Measurements from ENCODE around the gene PTPN18. TPM values are rescaled to one million over a fixed set of nuclear protein-coding genes. Genes with fewer than 3 reads are reported as not detected.

The PTPN18 gene
- total RNA-seq, 4 donors from 2014 or later = 39.8 to 72.6 (median 54.8) TPM

DNA sequence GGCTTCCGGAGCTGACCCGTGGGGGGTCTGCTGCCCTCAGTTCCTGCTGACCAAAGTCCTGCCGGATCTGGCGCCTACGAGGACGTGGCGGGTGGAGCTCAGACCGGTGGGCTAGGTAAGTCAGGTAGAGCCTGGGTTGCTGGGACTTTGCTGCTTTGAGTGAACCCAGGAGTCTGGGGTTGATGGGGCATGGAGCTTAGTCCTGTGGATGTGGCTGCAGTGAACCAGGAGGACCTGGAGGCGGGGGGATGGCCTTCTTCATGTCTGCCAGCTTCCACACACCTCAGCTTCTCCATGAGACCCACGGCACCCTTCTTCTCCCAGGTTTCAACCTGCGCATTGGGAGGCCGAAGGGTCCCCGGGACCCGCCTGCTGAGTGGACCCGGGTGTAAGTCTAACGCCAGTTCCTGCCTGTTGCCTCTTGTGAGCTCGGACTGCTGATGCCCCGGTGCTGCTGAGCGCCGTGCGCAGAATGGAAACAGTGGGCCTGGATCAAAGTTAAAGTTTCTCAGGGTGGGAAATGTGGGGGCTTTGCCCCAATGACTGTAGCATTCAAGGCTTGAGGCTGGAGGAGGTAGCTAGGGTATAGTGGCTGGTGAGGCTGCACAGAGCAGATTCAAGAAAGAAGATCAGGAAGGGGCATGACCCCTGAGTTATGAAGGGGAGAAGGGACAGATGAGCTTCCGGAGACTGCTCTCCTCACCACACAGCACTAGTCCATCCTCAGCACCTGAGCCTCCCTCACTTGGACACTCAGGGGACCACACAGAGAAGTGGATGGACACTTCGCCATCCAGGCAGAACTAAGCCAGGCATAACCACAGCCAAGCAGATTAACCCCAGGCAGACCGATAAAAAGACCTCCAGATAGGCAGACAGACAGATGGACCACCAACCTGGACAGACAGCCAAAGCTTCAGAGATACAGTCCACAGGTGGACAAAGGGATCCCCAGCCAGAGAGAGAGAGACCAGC is 17.3 kb downstream of the PTPN18 start:
- H3K9me3 ChIP-seq = no peaks in the 10 kb centered on the region
- H3K27me3 ChIP-seq = no peaks in the 10 kb centered on the region
- no peak for DNase-seq (ENCODE audit: low spot score in 2 of 2)
- peak overlapping the region; percentile 72 to 85 (median 74) for H3K4me3 ChIP-seq
- TF ChIP-seq EP300 (IDR thresholded peaks at IDR 0.05) (no peak), POLR2A (IDR thresholded peaks at IDR 0.05) (no peak)
- TF ChIP-seq, protein P1, sequence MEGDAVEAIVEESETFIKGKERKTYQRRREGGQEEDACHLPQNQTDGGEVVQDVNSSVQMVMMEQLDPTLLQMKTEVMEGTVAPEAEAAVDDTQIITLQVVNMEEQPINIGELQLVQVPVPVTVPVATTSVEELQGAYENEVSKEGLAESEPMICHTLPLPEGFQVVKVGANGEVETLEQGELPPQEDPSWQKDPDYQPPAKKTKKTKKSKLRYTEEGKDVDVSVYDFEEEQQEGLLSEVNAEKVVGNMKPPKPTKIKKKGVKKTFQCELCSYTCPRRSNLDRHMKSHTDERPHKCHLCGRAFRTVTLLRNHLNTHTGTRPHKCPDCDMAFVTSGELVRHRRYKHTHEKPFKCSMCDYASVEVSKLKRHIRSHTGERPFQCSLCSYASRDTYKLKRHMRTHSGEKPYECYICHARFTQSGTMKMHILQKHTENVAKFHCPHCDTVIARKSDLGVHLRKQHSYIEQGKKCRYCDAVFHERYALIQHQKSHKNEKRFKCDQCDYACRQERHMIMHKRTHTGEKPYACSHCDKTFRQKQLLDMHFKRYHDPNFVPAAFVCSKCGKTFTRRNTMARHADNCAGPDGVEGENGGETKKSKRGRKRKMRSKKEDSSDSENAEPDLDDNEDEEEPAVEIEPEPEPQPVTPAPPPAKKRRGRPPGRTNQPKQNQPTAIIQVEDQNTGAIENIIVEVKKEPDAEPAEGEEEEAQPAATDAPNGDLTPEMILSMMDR (IDR thresholded peaks at IDR 0.05) = peak in 2 of 5 experiments; percentile 8 to 18
- 48 to 73% methylated on average over 16 to 24 of the region's 24 CpGs for WGBS, 2 donors
- H3K27ac ChIP-seq = peak overlapping the region; percentile 69 to 90 (median 88)
- H3K4me1 ChIP-seq = peaks cover 0 to 53% (median 9%) of the 10 kb centered on the region in 4 donors
- peaks cover 0 to 37% (median 0%) of the 10 kb centered on the region in 3 donors for H3K36me3 ChIP-seq

DNA sequence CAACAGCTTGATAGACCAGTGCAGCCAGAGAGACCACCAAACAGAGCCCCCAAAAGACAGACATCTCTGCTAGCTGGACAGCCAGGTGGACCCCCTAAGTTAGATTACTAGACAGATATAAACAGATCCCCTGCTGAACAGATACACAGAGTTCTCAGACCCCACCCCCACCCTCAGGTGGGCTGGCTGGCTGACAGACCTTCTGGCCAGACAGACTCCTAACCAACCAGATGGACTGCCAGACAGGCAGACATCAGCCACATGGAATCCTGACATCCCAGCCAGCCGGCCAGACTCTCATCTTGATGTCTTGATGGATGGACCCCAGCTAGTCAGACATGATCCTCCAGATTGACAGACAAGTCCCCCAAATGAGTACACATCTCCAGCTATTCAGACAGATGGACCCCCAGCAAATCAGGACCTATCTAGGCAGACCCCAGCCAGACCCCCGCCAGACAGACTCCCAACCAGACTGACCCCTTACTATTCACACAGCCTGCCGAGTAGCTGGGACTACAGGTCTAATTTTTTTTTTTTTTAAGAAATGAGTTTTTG is 18.0 kb downstream of the PTPN18 start:
- no peak for DNase-seq (ENCODE audit: low spot score in 2 of 2)
- peaks cover 0 to 52% (median 9%) of the 10 kb centered on the region in 4 donors for H3K4me1 ChIP-seq

DNA sequence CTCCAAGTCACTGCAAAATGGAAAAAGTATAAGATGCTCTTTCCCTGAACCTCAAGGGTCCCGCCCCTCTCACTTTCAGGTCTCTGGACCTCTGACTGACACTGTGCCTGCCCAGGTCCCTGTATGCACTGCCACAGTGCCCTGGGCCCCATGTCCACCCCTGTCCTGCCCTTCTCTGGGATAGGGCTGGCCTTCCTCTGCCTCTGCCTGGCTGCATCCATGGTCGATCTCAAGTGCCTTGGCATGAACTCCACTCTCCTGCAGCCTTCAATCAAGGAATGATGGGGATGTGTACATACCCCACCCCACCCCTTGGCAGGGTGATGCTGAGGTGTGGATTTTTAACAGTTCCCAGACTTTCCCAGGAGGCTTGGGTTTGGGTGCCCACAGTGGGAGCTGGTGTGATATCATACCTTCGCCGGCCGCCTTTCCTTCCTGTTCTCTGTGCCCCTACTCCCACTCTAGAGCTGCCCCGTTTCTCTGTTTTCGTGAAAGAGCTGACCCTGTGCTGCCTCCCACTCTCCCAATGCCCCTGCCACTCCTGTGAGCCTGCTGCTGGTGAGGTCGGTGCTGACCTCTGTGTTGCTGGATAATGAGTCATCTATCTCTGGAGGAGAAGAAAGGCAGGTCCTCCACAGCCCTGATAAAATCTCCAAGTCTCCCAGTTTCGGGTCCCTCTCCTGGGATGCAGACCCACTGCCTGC is 18.9 kb downstream of the PTPN18 start:
- Histone ChIP-seq H3K9me3 (no peaks in the 10 kb centered on the region), H3K4me1 (peaks cover 0 to 43% (median 9%) of the 10 kb centered on the region in 4 donors), H3K36me3 (peaks cover 0 to 38% (median 0%) of the 10 kb centered on the region in 3 donors), H3K4me3 (no peak overlapping the region), H3K27ac (no peak overlapping the region), H3K27me3 (no peaks in the 10 kb centered on the region)
- TF ChIP-seq, protein P1 (IDR thresholded peaks at IDR 0.05) = no peak
- TF ChIP-seq POLR2A (IDR thresholded peaks at IDR 0.05) (no peak), EP300 (IDR thresholded peaks at IDR 0.05) (no peak)
- no peak for DNase-seq (ENCODE audit: low spot score in 2 of 2)
- WGBS, 2 donors = 69 to 78% methylated on average over 9 of the region's 9 CpGs

More for the DNA sequence above, 18.0 kb downstream of the PTPN18 start:
- Histone ChIP-seq H3K27me3 (no peaks in the 10 kb centered on the region), H3K36me3 (peaks cover 0 to 37% (median 0%) of the 10 kb centered on the region in 3 donors), H3K4me3 (peak overlapping the region in 2 of 4 donors; percentile 72 to 85), H3K27ac (no peak overlapping the region), H3K9me3 (no peaks in the 10 kb centered on the region)
- TF ChIP-seq EP300 (IDR thresholded peaks at IDR 0.05) (no peak), POLR2A (IDR thresholded peaks at IDR 0.05) (no peak)
- 87 to 93% methylated on average over 3 of the region's 3 CpGs for WGBS, 2 donors

DNA sequence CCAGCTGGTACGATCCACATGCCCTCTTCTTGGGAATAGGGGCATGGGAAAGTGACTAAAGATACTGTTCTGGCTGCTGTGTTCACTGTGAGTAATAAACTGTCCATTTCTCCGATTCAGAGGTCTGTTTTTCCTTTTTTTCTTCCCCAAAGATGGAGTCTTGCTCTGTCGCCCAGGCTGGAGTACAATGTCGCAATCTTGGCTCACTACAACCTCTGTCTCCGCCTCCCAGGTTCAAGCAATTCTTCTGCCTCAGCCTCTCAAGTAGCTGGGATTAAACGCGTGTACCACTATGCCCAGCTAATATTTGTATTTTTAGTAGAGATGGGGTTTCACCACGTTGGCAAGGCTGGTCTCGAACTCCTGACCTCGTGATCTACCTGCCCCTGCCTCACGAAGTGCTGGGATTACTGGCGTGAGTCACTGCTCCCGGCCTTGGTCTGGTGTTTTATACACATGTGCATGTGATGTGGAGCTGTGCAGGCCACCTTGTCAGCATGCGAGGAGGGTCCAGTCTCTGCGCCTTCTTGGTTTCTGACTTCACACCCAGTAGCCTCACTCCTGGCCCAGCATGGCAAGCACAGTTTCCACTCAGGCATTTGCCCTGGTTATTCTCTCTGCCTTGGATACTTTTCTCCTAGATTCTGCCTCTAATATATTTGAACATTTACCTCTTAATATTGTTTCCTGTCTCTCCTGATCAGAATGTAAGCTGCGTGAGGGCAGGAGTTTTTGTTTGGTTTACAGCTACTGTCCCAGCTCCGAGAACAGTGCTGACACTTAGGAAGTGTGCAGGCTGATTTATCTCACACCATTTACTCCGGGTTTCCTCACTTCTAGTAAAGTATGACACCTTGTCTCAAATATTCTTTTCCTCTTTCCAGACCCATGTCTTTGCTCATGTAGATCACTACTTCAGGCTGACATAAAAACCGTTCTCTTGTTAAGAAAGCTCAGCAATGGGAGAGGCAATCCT is 19.7 kb downstream of the PTPN18 start:
- H3K9me3 ChIP-seq = no peaks in the 10 kb centered on the region
- no peak overlapping the region for H3K4me3 ChIP-seq
- H3K27me3 ChIP-seq = no peaks in the 10 kb centered on the region
- H3K36me3 ChIP-seq = peaks cover 0 to 38% (median 0%) of the 10 kb centered on the region in 3 donors
- TF ChIP-seq POLR2A (IDR thresholded peaks at IDR 0.05) = no peak
- TF ChIP-seq, protein P1 (IDR thresholded peaks at IDR 0.05) = no peak
- TF ChIP-seq EP300 (IDR thresholded peaks at IDR 0.05) = no peak
- no peak overlapping the region for H3K27ac ChIP-seq
- no peak for DNase-seq (ENCODE audit: low spot score in 2 of 2)
- H3K4me1 ChIP-seq = peaks cover 0 to 41% (median 9%) of the 10 kb centered on the region in 4 donors
- WGBS, 2 donors = 95 to 96% methylated on average over 19 of the region's 19 CpGs
